ENCODE results near the gene PATJ.

The PATJ gene

GRCh38 chr1:61746813-61747212, 4.5 kb downstream of the PATJ start:
- no peak overlapping the region for H3K4me3 ChIP-seq (ENCODE audit: low read depth in 1 of 2, low read length in 1 of 2)
- H3K27ac ChIP-seq: no peak overlapping the region
- H3K9me3 ChIP-seq: no peaks in the 10 kb centered on the region

GRCh38 chr1:61748566-61748965, 6.3 kb downstream of the PATJ start:
- Histone ChIP-seq H3K27me3 (peaks cover 13% of the 10 kb centered on the region), H3K4me1 (ENCODE audit: control insufficient read depth in 1 of 2, insufficient read depth in 1 of 2, low read depth in 1 of 2, low read length in 1 of 2) (no peaks in the 10 kb centered on the region), H3K36me3 (no peaks in the 10 kb centered on the region), H3K27ac (no peak overlapping the region), H3K4me3 (ENCODE audit: low read depth in 1 of 2, low read length in 1 of 2) (no peak overlapping the region), H3K9me3 (no peaks in the 10 kb centered on the region)
- TF ChIP-seq CTCF (IDR thresholded peaks at IDR 0.05): no peak

More at GRCh38 chr1:61746813-61747212, 4.5 kb downstream of the PATJ start:
- Histone ChIP-seq H3K27me3 (peaks cover 30% of the 10 kb centered on the region), H3K4me1 (ENCODE audit: control insufficient read depth in 1 of 2, insufficient read depth in 1 of 2, low read depth in 1 of 2, low read length in 1 of 2) (peaks cover 2 to 10% of the 10 kb centered on the region in 2 experiments), H3K36me3 (no peaks in the 10 kb centered on the region)
- no peak for TF ChIP-seq CTCF (IDR thresholded peaks at IDR 0.05)

- TF ChIP-seq CTCF (IDR thresholded peaks at IDR 0.05): no peak
- Histone ChIP-seq H3K27ac (no peak overlapping the region), H3K9me3 (no peaks in the 10 kb centered on the region), H3K4me3 (ENCODE audit: low read depth in 1 of 2, low read length in 1 of 2) (no peak overlapping the region), H3K4me1 (ENCODE audit: control insufficient read depth in 1 of 2, insufficient read depth in 1 of 2, low read depth in 1 of 2, low read length in 1 of 2) (no peaks in the 10 kb centered on the region), H3K36me3 (no peaks in the 10 kb centered on the region), H3K27me3 (peaks cover 3% of the 10 kb centered on the region)
Measured at GRCh38 chr1:61749574-61749973, 7.3 kb downstream of the PATJ start.

- no peaks in the 10 kb centered on the region for H3K36me3 ChIP-seq
- no peak overlapping the region for H3K4me3 ChIP-seq (ENCODE audit: low read depth in 1 of 2, low read length in 1 of 2)
- H3K9me3 ChIP-seq: no peaks in the 10 kb centered on the region
- TF ChIP-seq CTCF (IDR thresholded peaks at IDR 0.05): no peak
- no peak overlapping the region for H3K27ac ChIP-seq
- H3K27me3 ChIP-seq: no peaks in the 10 kb centered on the region
- H3K4me1 ChIP-seq (ENCODE audit: control insufficient read depth in 1 of 2, insufficient read depth in 1 of 2, low read depth in 1 of 2, low read length in 1 of 2): no peaks in the 10 kb centered on the region
Measured at GRCh38 chr1:61752921-61753389, 10.7 kb downstream of the PATJ start.

GRCh38 chr1:61753998-61754508, 11.8 kb downstream of the PATJ start:
- Histone ChIP-seq H3K36me3 (no peaks in the 10 kb centered on the region), H3K4me1 (ENCODE audit: control insufficient read depth in 1 of 2, insufficient read depth in 1 of 2, low read depth in 1 of 2, low read length in 1 of 2) (no peaks in the 10 kb centered on the region)
- no peak for TF ChIP-seq CTCF (IDR thresholded peaks at IDR 0.05)

More at GRCh38 chr1:61753998-61754508, 11.8 kb downstream of the PATJ start:
- Histone ChIP-seq H3K4me3 (ENCODE audit: low read depth in 1 of 2, low read length in 1 of 2) (no peak overlapping the region), H3K27ac (no peak overlapping the region), H3K27me3 (no peaks in the 10 kb centered on the region), H3K9me3 (no peaks in the 10 kb centered on the region)

Measured in neutrophil (primary cell).